ENCODE results near the gene CAPNS1.
"Not testable (repeated sequence)": the region's sequence is repeated elsewhere in the genome, so short reads cannot be mapped to it uniquely, and the experiment has no call there.

Gene CAPNS1

DNA sequence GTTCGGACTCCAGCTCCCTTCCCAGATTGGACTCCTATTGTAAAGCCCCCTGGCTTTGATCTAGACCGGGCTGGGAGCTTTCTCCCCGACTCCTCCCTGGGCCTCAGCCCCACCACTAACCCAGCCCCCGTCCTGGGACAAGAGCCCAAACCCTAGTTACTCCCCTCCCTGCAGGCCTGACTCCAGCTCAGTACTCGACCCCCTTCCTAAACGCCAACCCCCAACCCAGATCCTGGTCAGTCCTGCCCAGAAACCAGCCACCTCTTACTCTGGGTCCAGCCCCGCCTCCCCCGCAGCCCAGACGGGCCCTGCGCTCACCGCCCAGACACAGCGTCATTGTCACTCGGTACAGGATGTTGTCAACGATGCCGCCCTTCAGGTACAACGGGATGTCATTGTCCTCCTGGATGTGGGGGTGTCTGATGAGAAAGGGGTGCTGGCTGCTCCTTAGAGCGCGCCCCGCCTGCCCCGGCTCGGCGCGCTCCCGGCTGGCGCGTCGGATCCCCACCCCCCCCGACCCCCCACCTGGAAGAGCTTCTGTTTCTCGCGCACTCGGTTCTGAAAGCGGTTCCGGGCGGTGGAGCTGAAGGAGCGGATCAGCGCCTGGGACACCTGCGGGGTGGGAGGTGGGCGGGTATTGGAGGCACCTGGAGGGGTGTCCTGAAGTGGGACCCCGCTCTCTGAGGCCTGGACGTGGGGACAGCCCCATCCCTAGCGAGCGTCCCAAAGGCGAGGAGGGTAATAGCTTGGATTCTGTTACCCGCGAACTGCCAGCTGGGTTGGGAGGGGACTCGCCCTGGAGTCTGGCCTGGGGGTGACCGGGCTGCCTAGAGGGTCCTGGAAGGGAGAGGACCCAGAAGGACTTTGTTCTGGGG, 11.5 kb downstream of the CAPNS1 start:
- DNase-seq = no peak

DNA sequence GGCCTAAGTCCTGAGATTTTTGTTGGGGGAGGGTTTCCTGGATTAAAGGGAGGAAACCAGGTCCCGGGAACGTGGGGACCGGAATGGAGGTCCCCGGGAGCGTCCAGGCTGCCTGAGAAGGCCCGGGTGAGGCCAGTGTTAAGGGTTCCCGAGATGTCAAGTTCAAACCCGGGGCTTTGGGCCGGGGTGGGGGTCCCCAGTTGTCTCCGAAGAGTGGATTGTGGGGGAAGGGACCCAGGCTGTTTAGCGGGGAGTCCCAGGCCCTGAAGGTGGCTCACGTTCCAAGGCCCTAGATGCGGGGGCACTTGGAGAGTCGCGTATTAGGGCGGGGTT, 12.1 kb downstream of the CAPNS1 start:
- no peak for DNase-seq

DNA sequence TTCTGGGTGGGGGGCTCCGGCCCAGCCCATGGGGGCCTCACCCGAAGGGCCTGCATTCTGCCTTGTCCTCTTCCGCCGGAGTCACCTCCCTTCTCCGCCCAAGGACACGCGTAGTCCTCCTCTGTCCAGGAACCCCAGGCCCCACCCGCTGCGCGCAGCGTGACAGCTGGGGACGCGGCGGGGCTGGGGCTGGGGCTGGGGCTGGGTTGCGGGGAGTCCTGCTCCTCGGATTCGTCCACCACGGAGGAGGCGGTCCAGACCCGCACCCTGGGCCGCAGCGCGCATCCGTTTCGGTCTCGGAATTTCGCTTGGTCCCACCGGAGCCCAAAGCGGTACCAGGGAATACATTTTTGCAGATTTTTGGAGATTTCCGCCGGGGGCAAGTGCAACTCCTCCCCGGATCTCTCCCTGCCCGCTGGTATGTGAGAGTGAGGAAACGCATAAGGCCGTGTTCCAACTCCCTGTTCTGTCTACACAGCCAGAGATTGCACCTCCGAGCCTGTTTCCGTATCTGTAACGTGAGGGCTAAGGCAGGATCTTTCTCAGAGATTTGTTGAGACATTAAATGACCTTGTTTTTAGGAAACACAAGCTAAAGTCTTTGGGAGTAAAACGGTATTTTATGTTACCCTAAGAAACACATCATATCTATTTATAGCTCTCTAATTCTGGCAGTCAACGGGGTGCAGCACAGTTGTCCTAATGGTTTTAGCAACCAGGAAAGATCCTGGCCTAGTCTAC, 12.7 kb downstream of the CAPNS1 start, which contains the start of gene COX7A1:
Gene COX7A1 (minus strand): TSS at position 96 of the 740 bp plus-strand sequence. CDS start 40 bp downstream, at position 56.
- DNase-seq = no peak

- DNase-seq = no peak
These were observed 13.3 kb downstream of the CAPNS1 start for GRCh38 chr19:36153126-36153525.

DNA sequence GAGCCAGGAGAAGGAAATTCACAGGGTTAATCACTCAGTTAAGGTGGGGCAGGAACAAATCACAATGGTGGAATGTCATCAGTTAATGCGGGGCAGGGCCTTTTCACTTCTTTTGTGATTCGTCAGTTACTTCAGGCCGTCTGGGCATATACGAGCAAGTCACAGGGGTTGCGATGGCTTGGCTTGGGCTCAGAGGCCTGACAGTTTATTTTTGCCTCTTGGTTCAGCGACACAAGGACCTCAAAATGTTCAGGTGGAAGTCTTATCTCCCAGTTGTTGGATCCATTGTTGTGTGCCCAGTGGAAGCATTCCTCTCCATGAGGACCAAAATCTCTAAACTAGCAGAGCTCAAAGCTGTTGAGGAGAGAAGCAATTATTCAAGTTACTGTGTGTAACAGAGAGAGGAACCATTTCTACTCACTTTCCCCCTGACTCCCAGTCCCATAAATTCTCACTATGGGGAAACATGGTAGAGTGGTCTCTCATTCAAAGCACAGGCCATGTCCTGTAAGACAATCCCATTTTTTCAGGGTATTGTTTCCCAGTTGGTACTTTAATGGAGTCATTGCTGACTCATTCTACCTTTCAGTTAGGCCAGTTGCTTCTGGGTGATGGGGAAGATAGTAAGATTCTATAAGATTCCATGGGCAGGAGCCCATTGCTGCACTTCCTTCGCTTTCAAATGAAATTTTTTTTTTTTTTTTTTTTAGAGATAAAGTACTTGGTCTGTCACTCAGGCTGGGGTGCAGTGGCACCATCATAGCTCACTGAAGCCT, 21.1 kb downstream of the CAPNS1 start:
- no peak for DNase-seq

GRCh38 chr19:36163813-36164212, 23.9 kb downstream of the CAPNS1 start:
- no peak for DNase-seq

DNA sequence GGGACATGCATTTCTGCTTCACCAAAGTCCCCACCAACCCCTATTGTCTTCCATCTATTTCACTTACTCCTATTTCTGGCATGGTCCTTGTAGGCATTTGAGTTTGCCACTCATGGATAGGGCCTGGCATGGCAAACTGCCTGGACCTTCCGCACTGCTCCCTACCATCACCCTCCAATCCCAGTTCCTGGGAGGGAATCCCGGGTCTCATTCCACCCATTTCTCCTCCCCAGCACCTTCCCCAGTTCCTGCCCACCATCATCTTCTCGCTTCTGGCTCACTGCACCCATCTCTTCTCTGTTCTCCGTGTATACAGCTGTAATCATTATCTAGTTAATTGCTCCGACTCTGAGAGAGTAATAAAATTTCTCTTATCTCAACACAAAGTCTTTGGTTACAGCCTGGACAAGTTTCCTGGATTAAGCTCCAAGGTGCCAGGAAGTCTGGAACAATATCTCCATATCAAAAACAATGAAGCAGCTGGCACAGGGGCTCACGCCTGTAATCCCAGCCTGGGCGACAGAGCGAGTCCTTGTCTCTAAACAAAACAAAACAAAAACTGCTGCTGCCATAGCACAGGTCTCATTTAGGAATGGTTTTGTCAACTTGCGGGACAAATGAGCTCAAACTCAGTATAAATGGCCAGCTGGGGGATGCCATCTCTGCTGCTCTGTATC, 29.4 kb downstream of the CAPNS1 start:
- DNase-seq = peak; percentile 23

DNA sequence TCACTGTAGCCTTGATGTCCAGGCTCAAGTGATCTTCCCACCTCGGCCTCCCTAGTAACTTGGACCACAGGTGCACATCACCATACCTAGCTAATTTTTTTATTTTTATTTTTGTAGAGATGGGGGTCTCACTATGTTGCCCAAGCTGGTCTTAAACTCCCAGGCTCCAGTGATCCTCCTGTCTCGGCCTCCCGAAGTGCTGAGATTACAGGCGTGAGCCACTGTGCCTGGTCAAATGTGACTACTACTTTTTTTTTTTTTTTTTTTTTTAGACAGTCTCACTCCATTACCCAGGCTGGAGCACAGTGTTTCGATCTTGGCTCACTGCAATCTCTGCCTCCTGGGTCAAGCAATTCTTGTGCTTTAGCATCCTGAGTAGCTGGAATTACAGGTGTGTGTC, 33.0 kb downstream of the CAPNS1 start:
- DNase-seq = no peak

DNA sequence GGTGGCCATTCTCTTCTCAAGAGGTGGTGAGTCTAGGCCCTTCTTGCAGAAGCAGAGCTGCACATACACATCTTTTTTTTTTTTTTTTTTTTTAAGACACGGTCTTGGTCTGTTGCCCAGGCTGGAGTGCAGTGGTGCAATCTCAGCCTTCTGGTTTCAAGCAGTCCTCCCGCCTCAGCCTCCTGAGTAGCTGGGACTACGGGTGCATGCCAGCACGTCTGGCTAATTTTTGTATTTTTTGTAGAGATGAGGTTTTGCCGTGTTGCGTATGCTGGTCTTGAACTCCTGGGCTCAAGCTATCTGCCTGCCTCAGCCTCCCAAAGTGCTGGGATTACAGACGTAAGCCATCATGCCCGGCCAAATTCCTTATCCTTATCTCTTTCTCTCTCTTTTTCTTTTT, 34.0 kb downstream of the CAPNS1 start:
- DNase-seq = not testable (repeated sequence)

- not testable (repeated sequence) for DNase-seq
These were observed 39.2 kb downstream of the CAPNS1 start for GRCh38 chr19:36179077-36179476.

GRCh38 chr19:36182612-36183244, 42.9 kb downstream of the CAPNS1 start:
- no peak for DNase-seq

DNA sequence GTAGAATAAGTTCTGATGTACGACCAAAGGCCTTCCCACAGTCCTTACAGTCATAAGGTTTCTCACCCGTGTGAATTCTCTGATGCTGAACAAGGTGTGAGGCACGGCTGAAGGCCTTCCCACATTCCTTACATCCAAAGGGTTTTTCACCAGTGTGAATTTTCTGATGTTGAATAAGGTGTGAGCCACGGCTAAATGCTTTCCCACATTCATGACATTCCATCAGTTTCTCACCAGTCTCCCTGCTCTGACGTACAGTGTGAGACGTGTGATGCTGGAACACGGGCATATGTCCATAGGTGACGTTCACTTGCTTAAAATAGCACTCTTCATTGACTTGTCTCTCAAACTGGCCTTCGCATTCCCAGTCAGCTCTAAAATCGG, 43.4 kb downstream of the CAPNS1 start:
- DNase-seq = no peak

GRCh38 chr19:36186722-36187121, 46.9 kb downstream of the CAPNS1 start:
- not testable (repeated sequence) for DNase-seq

DNA sequence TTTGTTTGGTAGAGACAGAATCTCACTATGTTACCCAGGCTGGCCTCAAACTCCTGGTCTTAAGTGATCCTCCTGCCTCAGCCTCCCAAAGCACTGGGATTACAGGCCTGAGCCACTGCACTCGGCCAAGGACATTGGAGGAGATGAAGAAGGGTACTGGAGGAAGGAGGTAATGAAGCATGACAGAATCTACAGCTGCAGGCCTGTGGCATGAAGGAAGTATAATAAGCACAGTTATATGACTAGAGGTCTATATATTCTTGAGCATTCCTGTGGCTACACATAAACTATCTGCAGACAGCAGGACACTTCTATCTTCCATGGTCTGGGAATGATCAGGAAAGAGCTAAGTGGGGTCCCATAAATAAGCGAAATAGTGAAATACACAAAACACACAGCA, 56.4 kb downstream of the CAPNS1 start:
- DNase-seq = no peak

- no peak for DNase-seq
These were observed 58.3 kb downstream of the CAPNS1 start for GRCh38 chr19:36198119-36198518.
